Mesenchymal stem cell (in vitro differentiated cells and primary cell): ENCODE measurements around the gene DDIT3.
A peak's percentile ranks its signal among the peaks of the same experiment; 100 is the strongest.
"Not testable (repeated sequence)": the region's sequence is repeated elsewhere in the genome, so short reads cannot be mapped to it uniquely, and the experiment has no call there.

Experiments used
- DNase-seq: peaks from one replicate; pipeline ENCODE4 v3.0.0-alpha.2; 2013
- H2AFZ ChIP-seq: one replicate; pipeline ENCODE4 v1.6.1; 2013; ENCODE audit warnings: low read depth, mild to moderate bottlenecking, control low read depth, inconsistent platforms, low read length, moderate library complexity
- H2AK5ac ChIP-seq: 2 replicates; pipeline ENCODE4 v1.6.1; 2013; ENCODE audit warnings: low read length, moderate library complexity, mild to moderate bottlenecking, inconsistent platforms; ENCODE audit not compliant: severe bottlenecking
- H2BK120ac ChIP-seq: one replicate; pipeline ENCODE4 v1.6.1; 2013; ENCODE audit warnings: low read depth, mild to moderate bottlenecking, inconsistent platforms, low read length, moderate library complexity
- H2BK12ac ChIP-seq, 2 experiments: one replicate each; pipeline ENCODE4 v1.6.1; 2013; ENCODE audit warnings: inconsistent platforms in 2 of 2, low read length in 2 of 2, mild to moderate bottlenecking in 2 of 2, moderate library complexity in 2 of 2, control low read depth in 1 of 2
- H2BK15ac ChIP-seq: one replicate; pipeline ENCODE4 v1.6.1; 2013; ENCODE audit warnings: mild to moderate bottlenecking, low read depth, inconsistent platforms; ENCODE audit not compliant: poor library complexity, severe bottlenecking
- H2BK5ac ChIP-seq: 2 replicates; pipeline ENCODE4 v1.6.1; 2013; ENCODE audit warnings: low read depth, mild to moderate bottlenecking, low read length, control low read depth, inconsistent platforms; ENCODE audit not compliant: poor library complexity, severe bottlenecking
- H3K14ac ChIP-seq, 2 experiments: one replicate each; pipeline ENCODE4 v1.6.1; 2013; ENCODE audit warnings: inconsistent platforms in 2 of 2, low read length in 2 of 2, control low read depth in 1 of 2, mild to moderate bottlenecking in 1 of 2, moderate library complexity in 1 of 2
- H3K18ac ChIP-seq, 2 experiments: one replicate each; pipeline ENCODE4 v1.6.1; 2013; ENCODE audit warnings: inconsistent platforms in 2 of 2, low read length in 2 of 2, control low read depth in 1 of 2, low read depth in 1 of 2, mild to moderate bottlenecking in 1 of 2
- H3K23ac ChIP-seq, 2 experiments: one replicate each; pipeline ENCODE4 v1.6.1; 2013; ENCODE audit warnings: inconsistent platforms in 2 of 2, low read length in 2 of 2, mild to moderate bottlenecking in 2 of 2, moderate library complexity in 2 of 2, control low read depth in 1 of 2
- H3K27ac ChIP-seq: 2 replicates; pipeline ENCODE4 v1.5.1; 2013; ENCODE audit warnings: mild to moderate bottlenecking, moderate library complexity, low read length, control low read depth, inconsistent platforms; ENCODE audit not compliant: poor library complexity, severe bottlenecking
- H3K27me3 ChIP-seq, 2 experiments: 2 replicates each; pipeline versions ENCODE4 v1.6.1 to v1.7.0; 2013; ENCODE audit warnings: low read length in 2 of 2, mild to moderate bottlenecking in 2 of 2, moderate library complexity in 2 of 2, control low read depth in 1 of 2, inconsistent platforms in 1 of 2; ENCODE audit not compliant: control insufficient read depth in 1 of 2, insufficient read depth in 1 of 2
- H3K36me3 ChIP-seq, 2 experiments: 2 replicates each; pipeline versions ENCODE4 v1.6.1 to v1.7.0; 2013; ENCODE audit warnings: low read length in 2 of 2, control low read depth in 1 of 2, inconsistent platforms in 1 of 2, low read depth in 1 of 2, mild to moderate bottlenecking in 1 of 2; ENCODE audit not compliant: insufficient read depth in 2 of 2, control insufficient read depth in 1 of 2
- H3K4ac ChIP-seq, 2 experiments: one replicate each; pipeline ENCODE4 v1.6.1; 2013; ENCODE audit warnings: inconsistent platforms in 2 of 2, low read length in 2 of 2, mild to moderate bottlenecking in 2 of 2, moderate library complexity in 2 of 2, control low read depth in 1 of 2, low read depth in 1 of 2
- H3K4me1 ChIP-seq: 2 replicates; pipeline ENCODE4 v1.6.1; 2013; ENCODE audit warnings: low read depth, low read length, control low read depth; ENCODE audit not compliant: control insufficient read depth, insufficient read depth
- H3K4me2 ChIP-seq: 2 replicates; pipeline ENCODE4 v1.6.1; 2013; ENCODE audit warnings: low read length, mild to moderate bottlenecking, inconsistent platforms; ENCODE audit not compliant: poor library complexity, severe bottlenecking
- H3K4me3 ChIP-seq, 2 experiments: 2 replicates each; pipeline versions ENCODE4 v1.5.1 to v1.7.0; 2013; ENCODE audit warnings: low read length in 2 of 2, mild to moderate bottlenecking in 2 of 2, control low read depth in 1 of 2, low read depth in 1 of 2; ENCODE audit not compliant: insufficient read depth in 1 of 2
- H3K79me1 ChIP-seq: replicated peaks from 2 replicates; pipeline ENCODE4 v1.6.1; 2013; ENCODE audit warnings: mild to moderate bottlenecking, control low read depth, low read length, inconsistent platforms; ENCODE audit not compliant: poor library complexity, severe bottlenecking
- H3K9ac ChIP-seq: 2 replicates; pipeline ENCODE4 v1.7.0; 2013; ENCODE audit warnings: mild to moderate bottlenecking, low read length, moderate library complexity
- H3K9me3 ChIP-seq: 2 replicates; pipeline ENCODE4 v1.7.0; 2013; ENCODE audit warnings: mild to moderate bottlenecking, low read length; ENCODE audit not compliant: control insufficient read depth
- H4K8ac ChIP-seq: one replicate; pipeline ENCODE4 v1.6.1; 2013; ENCODE audit warnings: inconsistent platforms, mild to moderate bottlenecking, low read length, moderate library complexity
- H4K91ac ChIP-seq: one replicate; pipeline ENCODE4 v1.6.1; 2013; ENCODE audit warnings: mild to moderate bottlenecking, low read length, inconsistent platforms
- WGBS: methylation state at CpG from one replicate; pipeline ENCODE4 v1.1.7; 2013; ENCODE audit warnings: mixed read lengths; 5-methylcytosine and 5-hydroxymethylcytosine counted together

The DDIT3 gene

GRCh38 chr12:57515408-57515933 lies 4.8 kb downstream of the DDIT3 start:
- peaks cover 17% of the 10 kb centered on the region for H3K79me1 ChIP-seq
- H4K91ac ChIP-seq = no peak overlapping the region
- no peak overlapping the region for H2BK120ac ChIP-seq
- H3K9me3 ChIP-seq = no peaks in the 10 kb centered on the region
- peak overlapping the region; percentile 21 for H3K27ac ChIP-seq
- peaks cover 48 to 78% of the 10 kb centered on the region in 2 experiments for H3K36me3 ChIP-seq
- H2AFZ ChIP-seq = no peak overlapping the region
- no peak overlapping the region for H2AK5ac ChIP-seq
- H3K27me3 ChIP-seq = no peaks in the 10 kb centered on the region
- H3K23ac ChIP-seq = no peak overlapping the region
- peaks cover 6% of the 10 kb centered on the region for H3K4me1 ChIP-seq
- H3K4ac ChIP-seq = no peak overlapping the region
- no peak overlapping the region for H4K8ac ChIP-seq
- DNase-seq = no peak
- H2BK15ac ChIP-seq = no peak overlapping the region
- H3K9ac ChIP-seq = no peak overlapping the region
- no peak overlapping the region for H3K18ac ChIP-seq
- no peak overlapping the region for H3K4me3 ChIP-seq
- WGBS = 86% methylated on average over 3 of the region's 3 CpGs
- H3K4me2 ChIP-seq = no peak overlapping the region
- H3K14ac ChIP-seq = no peak overlapping the region
- H2BK12ac ChIP-seq = no peak overlapping the region
- no peak overlapping the region for H2BK5ac ChIP-seq

- peak overlapping the region; percentile 72 for H4K8ac ChIP-seq
- peaks cover 6% of the 10 kb centered on the region for H3K4me1 ChIP-seq
- no peak overlapping the region for H2BK12ac ChIP-seq
- H2AFZ ChIP-seq = no peak overlapping the region
- H3K27ac ChIP-seq = peak overlapping the region; percentile 21
- H4K91ac ChIP-seq = no peak overlapping the region
- no peak for DNase-seq
- no peaks in the 10 kb centered on the region for H3K27me3 ChIP-seq
- no peak overlapping the region for H3K9ac ChIP-seq
- H3K79me1 ChIP-seq = peaks cover 17% of the 10 kb centered on the region
- H3K18ac ChIP-seq = peak overlapping the region in 1 of 2 experiments; percentile 35
- H2BK15ac ChIP-seq = no peak overlapping the region
- WGBS = 89% methylated on average over 8 of the region's 9 CpGs
- no peak overlapping the region for H2BK5ac ChIP-seq
- H3K4me2 ChIP-seq = no peak overlapping the region
- H3K14ac ChIP-seq = no peak overlapping the region
- H3K4me3 ChIP-seq = no peak overlapping the region
- H2AK5ac ChIP-seq = no peak overlapping the region
- peaks cover 54 to 80% of the 10 kb centered on the region in 2 experiments for H3K36me3 ChIP-seq
- no peak overlapping the region for H2BK120ac ChIP-seq
- H3K4ac ChIP-seq = peak overlapping the region in 1 of 2 experiments; percentile 24
- peak overlapping the region in 1 of 2 experiments; percentile 67 for H3K23ac ChIP-seq
- no peaks in the 10 kb centered on the region for H3K9me3 ChIP-seq
Measured at GRCh38 chr12:57514720-57515407, 5.5 kb downstream of the DDIT3 start.

- H3K4me3 ChIP-seq, H3K4me1 ChIP-seq, H2BK120ac ChIP-seq, H3K18ac ChIP-seq, H3K14ac ChIP-seq, DNase-seq, H4K8ac ChIP-seq, H3K23ac ChIP-seq, H2BK12ac ChIP-seq, H3K9me3 ChIP-seq, H2AK5ac ChIP-seq, H3K9ac ChIP-seq, H2BK5ac ChIP-seq, H3K4ac ChIP-seq, H2BK15ac ChIP-seq, H4K91ac ChIP-seq, H2AFZ ChIP-seq, H3K27me3 ChIP-seq, H3K27ac ChIP-seq, H3K4me2 ChIP-seq: not testable (repeated sequence)
- 97% methylated on average over 9 of the region's 9 CpGs for WGBS
- peaks cover 17% of the 10 kb centered on the region for H3K79me1 ChIP-seq
- H3K36me3 ChIP-seq = peaks cover 58 to 85% of the 10 kb centered on the region in 2 experiments
Measured at GRCh38 chr12:57514246-57514645, 6.1 kb downstream of the DDIT3 start.

- not testable (repeated sequence) for H3K4me2 ChIP-seq, H4K91ac ChIP-seq, H3K23ac ChIP-seq, DNase-seq, H3K14ac ChIP-seq, H3K4ac ChIP-seq, H2AK5ac ChIP-seq, H3K18ac ChIP-seq, H2BK15ac ChIP-seq, H3K9ac ChIP-seq, H2BK12ac ChIP-seq, H4K8ac ChIP-seq, H3K4me1 ChIP-seq, H3K4me3 ChIP-seq, H2BK5ac ChIP-seq, H3K9me3 ChIP-seq, H2BK120ac ChIP-seq, H2AFZ ChIP-seq, H3K27me3 ChIP-seq, H3K27ac ChIP-seq
- peaks cover 17% of the 10 kb centered on the region for H3K79me1 ChIP-seq
- 99% methylated on average over 6 of the region's 6 CpGs for WGBS
- peaks cover 59 to 84% of the 10 kb centered on the region in 2 experiments for H3K36me3 ChIP-seq
Measured at GRCh38 chr12:57513677-57514076, 6.6 kb downstream of the DDIT3 start.
